ENCODE data around the gene DUSP7. TPM values are rescaled to one million over a fixed set of nuclear protein-coding genes. Genes with fewer than 3 reads are reported as not detected.

Gene DUSP7
- total RNA-seq, 1 donor = 7.0 TPM

DNA sequence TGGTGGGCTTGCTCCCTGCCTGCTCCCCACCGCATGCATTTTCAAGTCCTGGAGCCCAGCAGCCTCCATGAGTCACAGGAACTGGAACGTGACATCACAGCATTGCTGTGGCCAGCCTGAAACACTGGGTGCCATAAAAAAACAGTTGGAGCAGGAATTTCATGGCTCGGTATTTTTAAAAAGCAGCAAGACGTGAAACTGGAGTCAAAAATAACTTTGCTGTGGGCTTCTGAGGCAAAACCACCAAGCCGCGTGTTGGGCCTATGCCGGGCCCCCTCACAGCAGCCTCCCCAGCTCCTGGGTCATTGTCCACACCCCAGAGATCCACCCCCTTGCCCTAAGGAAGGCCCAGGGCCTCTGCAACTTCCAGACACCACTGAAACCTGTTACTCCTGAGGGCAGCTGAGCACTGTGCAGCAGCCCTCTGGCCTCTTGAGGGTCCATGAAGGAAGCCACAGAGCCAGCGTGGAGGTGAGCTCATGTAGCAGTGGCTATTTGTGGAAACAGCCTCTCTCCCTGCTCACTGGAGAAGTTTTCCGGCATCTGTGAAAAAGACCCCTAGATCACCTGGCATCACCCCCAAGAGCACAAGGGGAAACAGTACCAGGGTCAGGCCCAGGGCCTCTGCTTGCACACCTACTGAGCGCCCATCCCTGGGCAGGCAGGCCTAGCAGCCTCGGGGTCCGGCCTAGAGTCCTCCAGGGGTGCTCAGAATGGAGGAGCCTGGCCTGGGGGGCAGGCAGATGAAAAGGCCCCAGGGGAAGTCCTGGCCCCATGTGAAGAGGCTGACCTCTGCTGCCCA is 34.0 kb upstream of the DUSP7 start:
- Histone ChIP-seq H3K27me3 (ENCODE audit: insufficient read depth, low read length) (no peaks in the 10 kb centered on the region), H3K4me1 (ENCODE audit: insufficient read depth, low read length) (peaks cover 40% of the 10 kb centered on the region), H3K4me3 (ENCODE audit: low read length) (no peak overlapping the region), H3K9me3 (ENCODE audit: low read depth, low read length) (no peaks in the 10 kb centered on the region)

DNA sequence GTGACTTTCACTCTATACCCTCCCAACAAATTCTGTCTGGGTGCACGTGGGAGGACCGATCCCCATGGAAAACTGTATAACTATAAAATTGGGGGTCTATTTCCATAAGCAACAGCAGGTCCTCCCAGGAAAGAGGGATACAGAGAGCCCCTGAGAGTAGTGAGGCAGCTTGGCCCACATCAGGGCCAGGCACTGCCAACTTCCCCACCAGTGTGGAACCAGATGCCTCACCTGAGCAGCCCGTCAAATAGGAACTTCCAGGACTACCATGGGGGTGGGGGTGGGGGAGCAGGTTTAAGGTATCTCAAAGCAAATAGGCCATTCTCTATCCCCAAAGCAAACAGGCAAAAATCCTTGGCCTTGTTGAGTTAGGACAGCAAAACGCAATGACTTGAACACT is 33.3 kb upstream of the DUSP7 start:
- peaks cover 40% of the 10 kb centered on the region for H3K4me1 ChIP-seq (ENCODE audit: insufficient read depth, low read length)
- H3K4me3 ChIP-seq (ENCODE audit: low read length) = no peak overlapping the region
- H3K27me3 ChIP-seq (ENCODE audit: insufficient read depth, low read length) = no peaks in the 10 kb centered on the region
- no peaks in the 10 kb centered on the region for H3K9me3 ChIP-seq (ENCODE audit: low read depth, low read length)

DNA sequence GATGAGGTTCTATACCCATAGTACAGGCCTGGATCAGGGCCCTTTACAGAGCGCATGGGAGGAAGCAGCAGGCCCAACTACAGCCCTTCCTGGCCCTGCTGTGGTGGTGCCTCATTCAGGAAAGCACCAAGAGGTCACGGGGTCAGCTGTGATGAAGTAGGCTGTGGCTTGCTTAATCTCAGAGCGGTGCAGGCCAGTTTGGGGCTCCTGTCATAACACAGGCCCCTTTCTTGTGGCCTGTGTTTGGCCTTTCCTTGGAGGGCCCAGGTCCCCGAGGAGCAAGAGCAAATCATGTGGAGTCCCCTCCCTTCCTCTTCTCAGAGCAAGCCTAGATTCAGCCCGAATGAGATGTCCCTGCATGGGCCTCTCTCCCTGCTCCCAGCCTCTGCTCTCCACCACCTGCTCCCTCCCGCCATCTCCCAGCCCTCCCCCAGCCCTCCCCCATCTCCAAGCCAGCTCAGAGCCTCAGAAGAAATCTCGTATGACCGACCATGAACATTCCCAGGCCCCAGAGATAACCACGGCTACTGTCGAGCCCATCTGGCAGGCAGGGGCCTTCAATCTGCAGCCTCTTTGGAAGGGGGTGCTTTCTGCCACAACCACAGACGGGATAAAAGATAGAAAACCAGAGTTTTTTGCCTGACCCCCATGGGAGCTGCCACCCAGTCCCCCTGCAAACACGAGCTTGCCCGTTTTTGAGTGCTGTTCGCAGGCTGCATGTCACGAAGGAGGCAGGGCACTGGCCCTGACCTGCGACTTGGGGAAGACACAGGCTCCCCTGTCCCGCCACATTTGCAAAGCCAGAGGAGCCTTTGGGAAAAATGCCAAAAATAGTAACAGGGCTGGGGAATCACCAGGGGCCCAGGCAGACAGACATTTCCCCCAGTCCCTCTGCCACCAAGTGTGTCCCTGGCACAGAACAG is 32.3 kb upstream of the DUSP7 start:
- H3K4me3 ChIP-seq (ENCODE audit: low read length) = no peak overlapping the region
- H3K4me1 ChIP-seq (ENCODE audit: insufficient read depth, low read length) = peaks cover 40% of the 10 kb centered on the region
- H3K27me3 ChIP-seq (ENCODE audit: insufficient read depth, low read length) = no peaks in the 10 kb centered on the region
- no peaks in the 10 kb centered on the region for H3K9me3 ChIP-seq (ENCODE audit: low read depth, low read length)

DNA sequence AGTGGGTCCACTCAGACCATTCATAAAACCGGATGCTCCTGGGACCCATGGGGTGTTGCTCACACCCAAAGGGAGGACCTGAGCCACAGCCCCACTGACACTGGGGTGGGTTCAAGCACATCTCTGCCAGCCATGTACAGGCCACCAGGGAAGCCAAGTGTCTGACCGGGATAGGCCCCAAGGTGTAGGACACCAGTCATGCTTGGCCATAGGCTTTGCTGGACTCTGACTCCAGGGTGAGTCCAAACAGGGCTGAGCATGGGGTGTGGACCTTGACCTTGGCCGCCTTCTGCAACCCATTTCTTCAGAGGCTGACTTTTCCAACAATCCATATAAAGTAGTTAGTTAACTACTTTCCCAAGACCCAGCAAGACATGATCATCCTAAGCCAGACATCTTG is 31.4 kb upstream of the DUSP7 start:
- Histone ChIP-seq H3K9me3 (ENCODE audit: low read depth, low read length) (no peaks in the 10 kb centered on the region), H3K4me1 (ENCODE audit: insufficient read depth, low read length) (peaks cover 40% of the 10 kb centered on the region), H3K4me3 (ENCODE audit: low read length) (no peak overlapping the region), H3K27me3 (ENCODE audit: insufficient read depth, low read length) (no peaks in the 10 kb centered on the region)

DNA sequence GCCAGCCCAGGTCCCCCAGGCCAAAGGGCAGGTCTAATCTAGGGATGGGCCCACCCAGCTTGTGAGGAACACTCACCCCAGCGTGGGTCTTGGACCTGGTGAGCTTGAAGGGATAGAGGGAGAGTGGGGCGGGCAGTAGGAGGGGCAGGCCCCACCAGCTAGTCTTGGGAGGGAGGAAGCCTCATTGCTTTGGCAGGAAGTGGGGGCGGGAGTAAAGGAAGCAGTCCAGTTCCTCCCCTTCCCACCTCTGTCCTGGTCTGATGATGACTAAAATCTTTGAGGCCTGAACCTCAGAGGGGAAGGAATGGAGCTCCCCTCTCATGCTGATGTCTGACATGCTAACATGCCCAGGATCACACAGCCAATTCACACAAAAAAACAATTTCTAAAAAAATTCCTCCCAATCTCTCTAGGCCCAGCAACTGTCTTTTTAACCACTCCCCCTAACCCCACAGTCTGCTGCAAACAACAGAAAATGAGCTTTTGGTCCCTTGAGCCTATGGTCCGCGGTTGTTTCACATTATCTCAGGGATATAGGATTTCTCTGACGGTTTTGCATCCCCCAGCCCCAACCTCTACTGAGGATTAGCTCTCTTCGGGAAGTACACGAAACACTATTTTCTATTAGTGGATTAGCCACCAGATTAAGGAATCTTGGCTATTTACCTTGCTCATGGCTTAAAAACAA is 30.7 kb upstream of the DUSP7 start:
- no peak overlapping the region for H3K4me3 ChIP-seq (ENCODE audit: low read length)
- H3K27me3 ChIP-seq (ENCODE audit: insufficient read depth, low read length) = no peaks in the 10 kb centered on the region
- H3K9me3 ChIP-seq (ENCODE audit: low read depth, low read length) = no peaks in the 10 kb centered on the region
- peaks cover 40% of the 10 kb centered on the region for H3K4me1 ChIP-seq (ENCODE audit: insufficient read depth, low read length)

DNA sequence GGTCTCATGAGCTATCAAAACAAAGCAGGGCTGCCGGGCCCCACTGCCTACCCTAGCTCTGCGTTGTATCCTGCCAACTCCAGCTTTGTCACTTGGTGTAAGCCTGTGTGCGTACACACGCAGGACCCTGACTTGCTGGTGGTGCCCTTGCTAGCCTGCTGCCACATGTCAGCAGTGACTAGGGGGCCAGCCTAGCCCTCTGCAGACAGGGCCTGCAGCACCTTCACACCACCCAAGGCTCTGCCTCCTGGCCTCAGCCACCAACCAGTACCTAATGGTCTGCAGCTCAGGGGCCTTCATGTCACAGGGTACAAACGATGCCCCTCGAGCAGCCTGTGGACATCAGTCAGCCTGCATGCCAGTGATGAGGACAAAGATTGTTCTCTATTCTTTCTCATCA is 30.1 kb upstream of the DUSP7 start:
- Histone ChIP-seq H3K4me1 (ENCODE audit: insufficient read depth, low read length) (peaks cover 40% of the 10 kb centered on the region), H3K4me3 (ENCODE audit: low read length) (no peak overlapping the region), H3K27me3 (ENCODE audit: insufficient read depth, low read length) (no peaks in the 10 kb centered on the region), H3K9me3 (ENCODE audit: low read depth, low read length) (no peaks in the 10 kb centered on the region)

DNA sequence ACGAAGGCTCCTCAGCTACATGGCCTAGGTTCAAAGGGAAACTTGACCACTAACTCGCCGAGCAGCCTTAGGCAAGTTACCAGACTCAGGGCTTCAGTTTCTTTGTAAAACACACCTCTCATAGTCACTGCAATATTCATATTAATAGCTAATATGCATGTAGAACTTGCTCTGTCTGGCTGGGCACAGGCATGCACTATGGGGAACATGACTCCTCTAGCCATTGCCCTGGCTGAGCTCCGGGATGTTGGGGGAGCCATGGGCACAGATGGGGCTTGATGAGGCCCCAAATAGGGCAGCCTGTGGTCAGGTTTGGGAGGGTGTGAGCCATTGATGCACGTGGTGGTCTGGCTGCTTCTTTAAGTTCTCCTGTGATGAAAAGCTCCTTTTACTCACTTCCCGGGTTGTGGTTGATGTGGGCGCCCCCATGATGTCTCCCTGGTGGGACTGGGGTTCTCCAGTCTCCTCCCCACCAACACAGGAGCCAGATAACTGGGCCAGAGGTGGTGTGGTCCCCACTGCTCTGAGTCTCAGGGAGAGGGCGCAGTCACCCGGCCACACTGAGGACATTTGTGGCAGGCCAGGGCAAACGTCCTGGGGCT is 29.4 kb upstream of the DUSP7 start:
- Histone ChIP-seq H3K4me3 (ENCODE audit: low read length) (no peak overlapping the region), H3K27me3 (ENCODE audit: insufficient read depth, low read length) (no peaks in the 10 kb centered on the region), H3K9me3 (ENCODE audit: low read depth, low read length) (no peaks in the 10 kb centered on the region), H3K4me1 (ENCODE audit: insufficient read depth, low read length) (peaks cover 40% of the 10 kb centered on the region)

DNA sequence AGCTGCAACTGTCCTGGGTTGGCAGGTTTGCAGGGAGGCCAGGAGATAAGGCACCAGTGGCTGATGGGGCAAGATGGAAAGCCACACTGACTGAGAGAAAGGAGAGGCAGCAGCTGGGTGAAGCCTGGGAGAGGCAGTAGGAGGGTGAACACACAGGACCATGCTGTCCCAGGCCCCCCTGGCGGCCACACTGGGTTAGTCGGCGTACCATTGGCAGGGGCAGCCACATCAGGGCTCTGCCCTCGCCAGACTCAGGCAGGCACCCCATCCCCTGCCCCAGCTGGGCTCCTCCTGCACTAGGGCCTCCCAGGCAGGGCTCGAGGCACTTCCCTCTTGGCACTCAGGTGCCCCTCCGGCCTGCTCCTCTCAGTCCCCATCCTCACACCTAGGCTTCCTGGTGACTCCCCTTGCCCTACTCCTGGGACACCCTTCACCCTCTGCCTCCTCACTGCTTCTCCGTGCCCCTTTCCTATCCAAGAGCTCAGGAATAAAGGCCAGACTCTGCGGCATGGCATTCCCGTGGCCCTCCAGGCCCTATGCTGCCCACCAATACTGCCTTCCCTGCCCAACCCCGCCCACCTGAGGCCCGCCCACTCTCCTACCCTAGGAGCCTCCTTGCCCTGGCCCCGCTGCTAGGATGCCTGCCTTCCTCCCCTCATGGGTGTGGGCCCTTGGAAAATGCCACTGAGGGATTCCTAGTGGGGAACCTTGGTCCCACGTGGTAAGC is 28.7 kb upstream of the DUSP7 start:
- Histone ChIP-seq H3K27me3 (ENCODE audit: insufficient read depth, low read length) (no peaks in the 10 kb centered on the region), H3K4me1 (ENCODE audit: insufficient read depth, low read length) (peaks cover 37% of the 10 kb centered on the region), H3K4me3 (ENCODE audit: low read length) (no peak overlapping the region), H3K9me3 (ENCODE audit: low read depth, low read length) (no peaks in the 10 kb centered on the region)

DNA sequence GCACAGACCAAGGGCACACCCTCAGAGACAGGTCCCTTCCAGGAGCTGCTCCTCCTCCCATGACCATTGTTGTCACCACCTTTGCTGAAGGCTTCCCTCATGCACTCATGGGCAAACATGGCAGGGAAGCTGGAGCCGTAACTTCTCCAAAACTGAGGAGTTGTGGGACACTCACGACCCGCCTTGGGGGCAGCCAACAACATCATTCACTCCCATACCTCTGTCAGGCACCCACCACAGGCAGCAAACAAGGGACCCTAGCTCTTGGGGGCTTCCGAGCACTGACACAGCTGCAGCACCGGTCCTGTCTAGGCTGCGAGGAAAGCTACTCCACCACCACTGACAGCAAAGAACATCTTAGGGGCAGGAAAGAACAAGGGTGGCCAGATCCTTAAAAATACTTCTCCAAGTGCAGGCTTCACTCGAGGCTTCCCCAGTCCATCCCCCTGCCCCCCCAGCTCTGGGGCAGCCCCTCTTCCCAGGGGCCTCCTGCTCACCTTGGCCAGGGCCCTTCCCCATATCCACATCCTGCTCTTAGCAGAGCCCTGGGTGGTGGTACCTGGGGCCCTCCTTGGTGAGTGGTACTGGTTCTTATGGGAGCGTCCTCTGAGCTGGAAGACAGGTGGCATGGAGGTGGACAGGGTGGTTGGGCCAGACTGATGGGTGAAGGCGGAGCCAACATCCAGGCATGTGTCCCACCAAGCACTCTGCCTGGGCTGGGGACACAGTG is 28.0 kb upstream of the DUSP7 start:
- Histone ChIP-seq H3K27me3 (ENCODE audit: insufficient read depth, low read length) (no peaks in the 10 kb centered on the region), H3K4me1 (ENCODE audit: insufficient read depth, low read length) (peaks cover 32% of the 10 kb centered on the region), H3K4me3 (ENCODE audit: low read length) (no peak overlapping the region), H3K9me3 (ENCODE audit: low read depth, low read length) (no peaks in the 10 kb centered on the region)

DNA sequence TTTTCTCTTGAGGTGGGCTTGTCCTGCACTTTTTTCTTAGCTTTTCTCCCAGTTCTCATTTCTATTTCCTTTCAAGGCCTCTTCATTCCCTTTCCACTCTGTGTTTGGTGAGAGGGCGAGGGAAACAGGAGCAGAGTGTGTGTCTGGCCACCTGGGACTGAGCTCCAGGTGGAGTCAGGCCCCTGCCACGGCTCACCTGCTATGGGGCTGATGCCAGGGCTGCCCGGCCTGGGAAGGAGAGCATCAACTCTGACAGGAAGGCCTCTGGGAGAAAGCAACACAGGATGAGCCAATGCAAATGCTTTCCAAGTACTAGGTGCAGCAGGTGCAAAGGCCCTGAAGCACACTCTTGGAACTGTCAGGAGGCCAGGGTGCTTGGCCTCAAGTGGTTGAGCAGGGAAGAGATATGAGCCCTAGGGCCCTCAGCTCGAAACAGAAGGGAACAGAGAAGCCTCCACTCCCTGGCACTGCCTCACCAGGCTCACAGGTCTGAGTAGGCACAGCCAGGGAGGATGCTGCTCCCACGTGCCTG is 27.3 kb upstream of the DUSP7 start:
- no peaks in the 10 kb centered on the region for H3K9me3 ChIP-seq (ENCODE audit: low read depth, low read length)
- H3K4me1 ChIP-seq (ENCODE audit: insufficient read depth, low read length) = peaks cover 24% of the 10 kb centered on the region
- no peaks in the 10 kb centered on the region for H3K27me3 ChIP-seq (ENCODE audit: insufficient read depth, low read length)
- no peak overlapping the region for H3K4me3 ChIP-seq (ENCODE audit: low read length)

DNA sequence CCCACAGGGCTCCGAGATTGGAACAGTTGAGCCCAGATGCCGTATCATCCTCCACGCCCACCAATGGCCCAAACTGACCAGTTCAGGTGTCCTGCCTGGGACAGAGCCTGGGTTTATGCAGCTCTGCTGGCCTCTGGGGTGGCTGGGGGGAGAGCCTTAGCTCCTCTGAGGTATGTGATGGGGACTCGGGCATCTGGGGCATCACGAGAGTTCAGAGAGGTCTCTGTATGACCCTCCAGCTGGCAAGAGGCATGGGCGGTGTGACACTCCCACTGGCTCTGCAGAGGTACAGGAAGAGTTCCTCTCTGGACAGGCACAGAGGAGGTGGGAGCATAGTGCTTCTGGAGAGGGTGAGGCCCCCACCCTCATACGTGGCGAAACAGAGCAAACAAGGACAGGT is 26.6 kb upstream of the DUSP7 start:
- H3K9me3 ChIP-seq (ENCODE audit: low read depth, low read length) = no peaks in the 10 kb centered on the region
- H3K4me3 ChIP-seq (ENCODE audit: low read length) = no peak overlapping the region
- peaks cover 18% of the 10 kb centered on the region for H3K4me1 ChIP-seq (ENCODE audit: insufficient read depth, low read length)
- H3K27me3 ChIP-seq (ENCODE audit: insufficient read depth, low read length) = no peaks in the 10 kb centered on the region

DNA sequence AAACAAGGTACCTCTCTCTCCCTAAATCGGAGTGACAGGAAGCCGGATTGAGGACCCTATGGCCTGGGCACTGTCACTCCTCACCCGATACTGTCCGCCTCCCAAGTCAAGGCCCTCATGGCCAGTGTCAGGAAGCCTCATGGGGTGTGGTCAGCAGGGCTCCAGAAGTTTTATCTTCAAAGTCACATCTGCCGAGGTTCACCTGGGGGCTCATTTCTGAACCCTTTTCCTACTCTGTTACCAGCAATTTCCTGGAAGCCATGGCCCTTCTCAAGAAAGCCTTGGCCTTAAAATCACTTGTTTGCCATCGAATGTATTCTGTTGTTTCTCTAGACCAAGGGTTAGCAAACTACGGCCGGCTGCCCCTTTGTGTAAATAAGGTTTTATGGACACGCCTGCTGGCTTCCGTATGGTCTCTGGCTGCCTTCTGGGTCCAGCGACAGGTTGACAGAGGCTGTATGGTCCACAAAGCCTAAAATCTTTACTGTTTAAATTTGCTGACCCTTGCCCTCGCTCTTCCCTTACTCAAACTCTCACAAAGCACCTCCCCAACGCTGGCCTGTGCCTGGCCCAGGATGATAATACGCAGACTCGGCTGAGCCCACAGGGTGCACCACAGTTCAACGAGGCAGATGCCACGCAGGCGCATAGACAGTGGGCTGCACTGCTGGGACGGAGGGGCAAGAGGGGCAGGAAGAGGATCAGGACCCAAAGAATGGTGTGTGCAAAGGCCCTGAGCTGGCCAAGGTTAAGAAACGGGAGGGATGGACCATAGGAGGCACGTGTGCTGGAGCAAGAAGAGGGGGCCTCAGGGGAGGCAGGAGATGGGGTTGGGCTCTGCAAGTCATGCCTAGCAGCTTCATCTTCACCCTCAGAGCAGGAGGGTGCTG is 24.7 kb upstream of the DUSP7 start:
- no peaks in the 10 kb centered on the region for H3K27me3 ChIP-seq (ENCODE audit: insufficient read depth, low read length)
- H3K4me3 ChIP-seq (ENCODE audit: low read length) = no peak overlapping the region
- H3K9me3 ChIP-seq (ENCODE audit: low read depth, low read length) = no peaks in the 10 kb centered on the region
- no peaks in the 10 kb centered on the region for H3K4me1 ChIP-seq (ENCODE audit: insufficient read depth, low read length)

DNA sequence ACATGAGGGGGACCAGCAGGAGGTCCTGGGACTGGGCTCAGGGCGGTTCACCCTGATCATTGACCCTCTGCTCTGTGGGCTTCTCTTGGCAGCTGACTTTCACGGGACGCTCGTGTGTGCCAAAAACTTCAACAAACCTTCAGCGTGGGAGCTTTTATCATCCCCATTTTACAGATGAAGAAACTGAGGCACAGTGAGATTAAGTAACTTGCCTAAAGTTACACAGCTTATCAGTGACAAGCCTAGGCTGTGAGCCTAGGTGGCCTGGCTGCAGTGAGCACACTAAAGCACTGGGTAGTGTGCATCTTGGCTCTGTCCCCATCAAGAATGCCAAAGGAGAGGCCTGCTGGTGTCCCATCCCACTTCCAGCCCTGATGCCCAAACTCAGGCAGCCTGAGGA is 23.6 kb upstream of the DUSP7 start:
- H3K27me3 ChIP-seq (ENCODE audit: insufficient read depth, low read length) = no peaks in the 10 kb centered on the region
- no peaks in the 10 kb centered on the region for H3K4me1 ChIP-seq (ENCODE audit: insufficient read depth, low read length)
- H3K9me3 ChIP-seq (ENCODE audit: low read depth, low read length) = no peaks in the 10 kb centered on the region
- no peak overlapping the region for H3K4me3 ChIP-seq (ENCODE audit: low read length)

Data from mononuclear cell (primary cell).